ENCODE measurements around the gene BRICD5.

BRICD5 gene

DNA sequence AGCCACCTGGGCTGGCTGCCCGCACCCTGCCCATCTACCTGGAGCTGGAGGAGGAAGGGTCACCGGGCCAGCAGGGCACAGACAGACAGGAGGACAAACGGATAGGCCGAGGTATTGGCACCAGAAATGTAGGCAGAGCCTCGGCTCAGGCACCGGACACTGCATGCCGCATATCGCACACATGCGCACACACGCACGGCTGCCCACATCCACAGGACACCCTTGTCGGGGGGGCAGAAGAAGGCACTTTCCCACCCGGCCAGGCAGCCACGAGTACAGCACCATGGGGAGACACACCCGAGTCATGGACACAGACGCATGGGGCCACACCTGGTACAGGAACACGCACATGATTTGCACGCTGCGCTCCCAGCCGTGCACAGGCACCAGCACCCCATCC lies 28.7 kb downstream of the BRICD5 start:
- DNase-seq (ENCODE audit: low read depth, low spot score): no peak

DNA sequence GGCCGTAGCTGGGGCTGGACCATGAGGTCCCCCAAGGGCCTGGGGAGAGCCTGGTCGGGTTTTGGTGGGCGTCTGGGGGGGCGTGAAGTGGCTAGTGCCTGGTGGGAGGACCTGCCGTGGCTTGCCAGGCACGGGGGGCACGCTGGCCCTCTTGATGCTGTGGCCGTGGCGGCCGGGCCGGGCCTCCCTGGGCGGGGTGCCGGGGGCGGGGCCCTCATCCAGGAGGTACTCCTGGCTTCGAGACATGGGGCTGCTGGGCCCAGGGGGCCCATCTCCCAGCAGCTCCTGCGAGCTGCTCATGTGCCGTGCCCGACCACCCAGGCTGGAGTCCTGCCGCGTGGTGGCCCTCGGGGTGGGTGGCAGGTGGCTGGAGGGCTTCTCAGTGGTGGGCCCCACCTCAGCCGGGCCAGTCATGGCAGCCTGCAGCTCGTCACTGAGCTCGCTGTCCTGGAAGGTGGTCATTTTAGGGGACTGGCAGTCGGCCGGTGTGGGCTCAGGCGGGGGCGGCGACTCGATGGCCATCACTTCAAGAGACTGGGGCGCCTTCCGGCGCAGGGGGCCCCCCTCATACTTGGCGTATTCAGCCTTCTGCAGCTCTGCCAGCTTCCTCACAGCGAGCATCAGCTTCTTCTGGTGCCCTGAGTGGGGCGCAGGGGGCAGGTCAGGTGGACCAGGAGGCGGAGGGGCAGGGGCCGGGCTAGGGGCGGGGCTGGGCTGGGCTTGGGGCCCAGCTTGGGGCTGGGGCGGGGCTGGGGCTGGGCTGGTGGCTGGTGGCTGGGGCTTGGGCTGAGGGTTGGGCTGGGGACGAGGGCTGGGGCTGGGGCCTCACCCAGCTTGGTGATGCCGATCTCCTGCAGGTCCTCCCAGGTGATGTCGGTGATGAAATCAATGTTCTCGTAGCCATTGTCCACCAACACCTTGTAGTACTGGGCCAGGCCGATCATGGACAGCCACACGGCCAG lies 29.4 kb downstream of the BRICD5 start:
- DNase-seq (ENCODE audit: low read depth, low spot score): no peak

DNA sequence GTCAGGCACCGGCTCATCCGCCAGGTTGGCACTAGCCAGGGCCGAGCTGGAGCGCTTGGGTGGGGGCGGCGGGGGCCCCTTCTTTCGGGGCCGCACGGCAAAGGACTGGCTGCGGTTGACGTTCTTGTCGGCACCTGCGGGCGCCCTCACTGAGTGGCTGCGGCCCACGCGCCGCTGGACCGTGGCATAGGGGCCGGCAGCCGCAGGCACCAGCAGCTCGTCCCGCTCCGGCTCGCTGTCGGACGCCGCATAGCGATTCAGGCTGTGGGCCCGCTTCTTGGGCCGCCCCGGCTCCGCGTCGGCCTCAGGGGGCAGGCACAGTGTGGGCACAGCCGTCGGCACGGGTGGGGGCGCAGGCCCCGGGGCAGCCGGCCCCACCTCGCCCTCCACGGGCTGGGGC lies 30.2 kb downstream of the BRICD5 start:
- no peak for DNase-seq (ENCODE audit: low read depth, low spot score)

DNA sequence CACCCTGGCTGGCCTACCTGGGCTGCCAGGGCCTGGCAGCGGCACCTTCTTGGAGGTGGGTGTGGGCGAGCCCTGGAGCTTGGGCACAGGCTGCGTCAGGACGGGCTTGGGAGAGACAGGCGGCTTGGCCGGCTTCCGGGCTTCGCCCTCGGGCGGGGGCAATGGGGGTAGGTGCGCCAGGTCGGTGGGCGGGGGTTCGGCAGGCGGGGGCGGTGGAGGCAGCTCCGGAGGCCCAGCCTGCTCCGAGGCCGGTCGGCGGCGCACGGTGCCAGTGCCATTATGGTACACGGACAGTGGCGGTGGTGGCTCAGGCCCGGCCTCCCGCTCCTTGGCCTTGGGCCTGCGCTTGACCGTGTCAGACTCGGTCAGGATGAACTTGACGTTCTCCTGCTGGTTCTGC lies 31.1 kb downstream of the BRICD5 start:
- no peak for DNase-seq (ENCODE audit: low read depth, low spot score)

DNA sequence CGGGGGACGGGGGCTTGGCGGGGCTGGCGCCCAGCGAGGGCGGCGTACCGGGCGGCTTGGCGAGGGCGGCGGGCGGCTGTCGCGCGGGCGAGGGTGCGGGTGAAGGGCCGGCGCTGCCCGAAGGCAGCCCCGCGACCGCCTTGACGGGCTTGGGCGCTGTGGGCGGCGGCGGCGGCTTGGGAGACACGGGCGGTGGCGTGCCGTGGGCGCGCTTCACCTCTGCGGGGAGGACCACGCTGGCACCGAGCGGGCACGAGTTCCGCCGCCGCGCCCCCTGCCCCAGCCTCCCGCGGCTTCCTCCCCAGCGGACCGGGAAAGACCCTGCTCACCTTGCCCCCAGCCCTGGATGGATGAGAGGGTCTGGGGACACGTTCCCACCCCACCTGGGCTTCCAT lies 31.6 kb downstream of the BRICD5 start:
- DNase-seq (ENCODE audit: low read depth, low spot score): no peak

DNA sequence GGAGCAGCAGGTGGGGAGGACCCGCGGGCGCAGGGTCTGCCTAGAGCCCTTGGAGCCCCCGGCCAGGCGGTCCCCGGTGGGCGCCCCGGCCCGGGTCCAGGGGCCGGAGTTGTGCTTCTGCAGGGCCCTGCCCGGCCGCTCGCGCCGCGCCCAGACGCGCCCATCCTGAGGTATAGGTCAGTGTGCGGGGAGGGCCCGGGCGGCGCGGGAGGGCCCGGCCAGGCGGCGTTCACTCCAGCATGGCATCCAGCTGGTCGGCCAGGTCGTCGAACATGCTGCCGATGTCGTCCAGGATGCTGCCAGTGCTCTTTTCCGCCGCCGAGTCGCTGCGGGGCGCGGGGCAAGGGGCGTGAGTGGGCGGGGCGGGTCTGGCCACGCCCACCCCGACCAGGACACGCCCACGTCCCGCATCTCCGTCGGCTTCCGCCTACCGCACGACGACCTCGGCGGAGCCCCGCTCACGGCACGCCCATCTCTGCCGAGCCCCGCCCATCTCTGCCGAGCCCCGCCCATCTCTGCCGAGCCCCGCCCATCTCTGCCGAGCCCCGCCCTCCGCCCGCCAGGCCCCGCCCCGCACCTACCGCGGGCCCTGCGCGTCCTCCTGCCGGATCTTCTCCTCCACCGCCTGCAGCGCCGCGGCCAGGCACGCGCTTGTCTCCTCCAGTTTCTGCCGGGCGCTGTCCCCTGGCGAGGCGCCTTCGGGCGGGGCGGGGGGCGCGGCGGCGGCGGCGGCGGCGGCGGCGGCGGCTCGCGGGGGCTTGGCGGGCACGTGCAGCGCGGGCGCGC lies 32.1 kb downstream of the BRICD5 start:
- no peak for DNase-seq (ENCODE audit: low read depth, low spot score)

DNA sequence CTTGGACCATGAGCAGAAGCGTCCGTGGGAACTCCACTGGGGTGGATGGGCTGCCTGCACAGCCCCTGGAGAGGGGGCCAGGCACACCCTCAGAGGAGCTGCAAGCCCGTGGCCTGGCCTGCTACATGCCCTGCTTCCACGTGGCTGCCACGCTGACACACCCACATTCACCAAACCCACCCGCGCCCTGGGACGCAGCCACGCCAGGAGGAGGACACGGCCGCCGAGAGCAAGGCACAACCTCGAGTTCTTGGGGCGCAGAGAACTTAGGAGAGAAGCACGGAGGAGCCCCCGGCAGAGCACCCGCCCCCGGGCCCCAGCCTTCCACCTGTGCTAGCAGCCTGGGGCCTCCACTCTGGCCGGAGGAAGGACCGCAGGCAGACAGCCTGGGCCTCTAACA lies 33.1 kb downstream of the BRICD5 start:
- DNase-seq (ENCODE audit: low read depth, low spot score): no peak

DNA sequence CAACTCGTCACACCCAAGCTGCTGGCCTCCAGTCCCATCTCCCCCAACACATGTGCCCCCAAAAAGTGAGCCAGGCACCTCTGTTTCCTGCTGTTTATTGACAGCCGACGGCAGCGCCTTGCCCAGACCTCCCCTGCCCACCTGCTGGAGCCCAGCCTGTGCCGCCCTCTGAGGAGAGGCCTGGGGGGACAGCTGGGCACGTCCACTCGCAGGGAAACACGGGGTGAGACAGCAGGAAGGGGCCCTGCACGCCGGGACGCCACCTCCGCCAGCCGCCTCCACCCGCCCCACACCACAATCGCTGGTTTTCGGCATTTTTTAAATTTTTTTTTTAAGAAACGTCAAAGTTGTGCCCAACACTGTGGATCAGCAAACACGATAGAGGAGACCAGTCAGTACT lies 33.6 kb downstream of the BRICD5 start:
- no peak for DNase-seq (ENCODE audit: low read depth, low spot score)

DNA sequence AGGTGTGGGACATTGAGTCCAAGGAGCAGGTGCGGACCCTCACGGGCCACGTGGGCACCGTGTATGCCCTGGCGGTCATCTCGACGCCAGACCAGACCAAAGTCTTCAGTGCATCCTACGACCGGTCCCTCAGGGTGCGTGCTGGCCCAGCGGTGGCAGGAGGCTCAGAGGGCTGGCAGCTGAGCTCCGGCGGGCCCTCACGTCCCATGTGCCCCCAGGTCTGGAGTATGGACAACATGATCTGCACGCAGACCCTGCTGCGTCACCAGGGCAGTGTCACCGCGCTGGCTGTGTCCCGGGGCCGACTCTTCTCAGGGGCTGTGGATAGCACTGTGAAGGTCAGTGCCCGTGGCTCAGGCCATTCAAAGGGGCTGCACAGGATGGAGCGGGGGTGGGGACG lies 34.6 kb downstream of the BRICD5 start:
- no peak for DNase-seq (ENCODE audit: low read depth, low spot score)

DNA sequence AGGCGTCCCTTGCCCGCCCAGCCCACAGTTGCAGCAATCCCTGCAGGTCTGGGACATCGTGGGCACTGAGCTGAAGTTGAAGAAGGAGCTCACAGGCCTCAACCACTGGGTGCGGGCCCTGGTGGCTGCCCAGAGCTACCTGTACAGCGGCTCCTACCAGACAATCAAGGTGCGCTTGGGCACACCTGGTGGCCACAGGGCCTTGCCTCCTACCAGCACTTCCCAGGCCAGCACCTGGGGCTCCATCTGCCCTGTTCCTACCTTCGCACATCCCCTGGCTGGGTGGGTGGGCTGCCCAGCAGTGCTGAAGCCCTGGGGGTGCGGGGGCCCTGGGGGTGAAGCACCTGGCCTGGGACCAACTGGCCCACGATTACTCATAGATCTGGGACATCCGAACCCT lies 35.2 kb downstream of the BRICD5 start:
- no peak for DNase-seq (ENCODE audit: low read depth, low spot score)

DNA sequence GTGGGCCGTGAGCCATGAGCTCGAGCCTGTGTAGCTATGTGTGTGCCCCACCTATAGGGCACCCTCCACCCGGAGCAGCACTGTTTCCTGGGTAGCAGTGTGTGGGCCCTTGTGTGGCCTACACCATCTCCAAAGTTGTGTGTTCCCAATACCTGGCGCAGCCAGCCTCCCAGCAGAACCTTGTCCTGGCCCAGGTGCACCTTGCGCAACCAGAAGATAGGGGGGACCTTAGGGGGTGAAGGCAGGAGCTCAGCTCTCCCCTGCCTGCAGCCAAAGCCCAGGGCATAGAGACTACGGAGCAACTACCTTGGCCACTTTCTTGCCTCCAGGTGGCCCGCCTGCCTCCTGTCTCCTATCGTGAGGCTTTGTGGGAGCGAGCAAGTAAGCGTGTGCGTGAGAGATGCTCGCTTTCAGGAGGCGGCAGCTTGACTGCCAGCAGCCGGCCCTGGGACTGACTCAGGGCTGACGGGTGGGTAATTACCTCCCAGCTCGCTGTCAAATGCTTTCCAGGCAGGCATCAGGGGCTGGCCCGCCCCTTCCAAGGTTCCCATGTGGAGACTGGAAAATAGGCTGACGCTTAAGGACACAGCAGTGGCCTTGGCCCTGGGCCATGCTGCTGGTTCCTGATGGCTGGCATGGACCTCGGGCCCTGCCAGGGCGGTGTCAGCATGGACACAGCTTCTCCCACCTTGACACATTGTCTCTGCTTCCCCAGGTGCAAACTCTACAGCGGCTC lies 36.1 kb downstream of the BRICD5 start:
- no peak for DNase-seq (ENCODE audit: low read depth, low spot score)

DNA sequence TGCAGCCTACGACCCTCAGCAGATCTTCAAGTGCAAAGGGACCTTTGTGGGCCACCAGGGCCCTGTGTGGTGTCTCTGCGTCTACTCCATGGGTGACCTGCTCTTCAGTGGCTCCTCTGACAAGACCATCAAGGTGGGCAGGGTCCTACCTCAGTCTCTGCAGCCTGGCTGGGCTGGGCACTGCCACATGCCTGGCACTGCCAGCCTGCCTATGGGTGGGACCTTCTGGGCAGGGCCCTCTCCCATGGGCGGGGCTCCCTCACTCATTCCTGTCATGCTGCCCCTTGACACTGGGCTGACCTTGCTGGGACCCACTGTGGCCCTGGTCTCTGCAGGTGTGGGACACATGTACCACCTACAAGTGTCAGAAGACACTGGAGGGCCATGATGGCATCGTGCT lies 36.7 kb downstream of the BRICD5 start:
- DNase-seq (ENCODE audit: low read depth, low spot score): no peak

DNA sequence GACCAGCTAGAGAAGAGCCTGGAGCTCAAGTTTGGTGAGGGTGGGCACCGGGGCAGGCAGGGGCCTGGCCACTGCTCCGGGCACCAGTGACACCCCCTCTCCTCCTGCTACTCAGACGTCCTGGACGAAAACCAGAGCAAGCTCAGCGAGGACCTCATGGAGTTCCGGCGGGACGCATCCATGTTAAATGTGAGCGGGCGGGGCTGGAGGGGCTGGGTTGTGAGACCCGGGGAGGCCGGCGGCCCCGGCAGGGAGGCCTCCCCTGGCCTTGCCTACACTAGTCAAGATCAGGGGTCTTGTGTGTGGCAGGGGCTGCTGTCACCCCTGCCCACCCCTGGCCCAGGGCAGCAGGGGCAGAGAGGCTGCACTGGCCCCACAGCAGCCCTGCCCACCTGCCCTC lies 37.3 kb downstream of the BRICD5 start:
- no peak for DNase-seq (ENCODE audit: low read depth, low spot score)

DNA sequence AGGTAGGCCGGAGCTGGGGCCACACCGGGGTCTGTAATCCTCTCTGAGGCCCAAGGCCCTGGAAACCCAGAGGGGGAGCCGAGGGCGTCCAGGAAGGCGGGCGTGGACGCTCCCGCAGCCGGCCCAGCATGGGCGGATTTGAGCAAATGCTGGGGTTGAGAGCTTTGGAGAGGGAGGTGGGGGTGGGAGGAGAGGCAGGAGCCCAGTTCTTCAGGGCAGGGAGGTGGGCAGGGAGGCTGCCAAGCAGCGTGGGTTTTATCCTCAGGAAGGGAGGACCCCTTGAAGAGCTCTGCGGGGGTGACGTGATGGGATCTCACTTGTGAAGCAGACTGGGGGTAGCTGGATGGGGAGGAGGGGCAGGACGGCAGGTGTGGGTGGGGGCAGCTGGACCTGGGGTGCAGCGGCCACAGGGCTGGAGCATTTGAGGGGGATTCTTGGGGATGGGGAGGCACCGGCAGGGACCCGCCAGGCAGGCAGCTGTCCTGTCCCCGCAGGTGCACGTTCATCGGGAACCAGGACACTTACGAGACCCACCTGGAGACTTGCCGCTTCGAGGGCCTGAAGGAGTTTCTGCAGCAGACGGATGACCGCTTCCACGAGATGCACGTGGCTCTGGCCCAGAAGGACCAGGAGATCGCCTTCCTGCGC lies 37.9 kb downstream of the BRICD5 start:
- no peak for DNase-seq (ENCODE audit: low read depth, low spot score)

DNA sequence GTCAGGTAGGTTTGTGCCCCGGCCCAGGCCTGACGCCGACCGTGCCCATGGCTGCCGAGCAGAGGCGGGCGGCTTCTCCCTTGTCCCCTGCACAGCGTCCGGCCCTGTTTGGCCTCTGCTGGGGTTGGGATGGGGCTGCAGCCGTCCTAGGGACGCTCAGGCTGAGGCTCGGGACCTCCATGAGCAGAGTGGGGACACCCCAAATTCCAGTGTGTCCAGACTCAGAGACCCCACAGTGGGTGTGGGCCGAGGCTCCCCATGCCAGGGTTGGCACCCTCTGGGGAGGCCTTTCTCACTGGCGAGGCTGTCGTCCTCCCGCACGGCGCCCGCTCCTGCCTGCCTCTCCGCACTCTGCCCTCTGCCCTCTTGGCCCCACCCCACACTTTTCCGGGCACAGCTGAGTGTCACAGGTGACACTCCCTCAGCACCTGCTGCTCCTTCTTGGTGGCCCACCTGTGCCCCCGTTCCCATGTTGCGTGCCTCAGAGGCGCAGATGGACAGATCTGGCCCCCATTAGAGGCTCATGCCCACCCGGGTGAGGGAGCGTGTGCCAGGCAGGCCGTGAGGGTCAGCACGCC lies 39.0 kb downstream of the BRICD5 start:
- no peak for DNase-seq (ENCODE audit: low read depth, low spot score)

DNA sequence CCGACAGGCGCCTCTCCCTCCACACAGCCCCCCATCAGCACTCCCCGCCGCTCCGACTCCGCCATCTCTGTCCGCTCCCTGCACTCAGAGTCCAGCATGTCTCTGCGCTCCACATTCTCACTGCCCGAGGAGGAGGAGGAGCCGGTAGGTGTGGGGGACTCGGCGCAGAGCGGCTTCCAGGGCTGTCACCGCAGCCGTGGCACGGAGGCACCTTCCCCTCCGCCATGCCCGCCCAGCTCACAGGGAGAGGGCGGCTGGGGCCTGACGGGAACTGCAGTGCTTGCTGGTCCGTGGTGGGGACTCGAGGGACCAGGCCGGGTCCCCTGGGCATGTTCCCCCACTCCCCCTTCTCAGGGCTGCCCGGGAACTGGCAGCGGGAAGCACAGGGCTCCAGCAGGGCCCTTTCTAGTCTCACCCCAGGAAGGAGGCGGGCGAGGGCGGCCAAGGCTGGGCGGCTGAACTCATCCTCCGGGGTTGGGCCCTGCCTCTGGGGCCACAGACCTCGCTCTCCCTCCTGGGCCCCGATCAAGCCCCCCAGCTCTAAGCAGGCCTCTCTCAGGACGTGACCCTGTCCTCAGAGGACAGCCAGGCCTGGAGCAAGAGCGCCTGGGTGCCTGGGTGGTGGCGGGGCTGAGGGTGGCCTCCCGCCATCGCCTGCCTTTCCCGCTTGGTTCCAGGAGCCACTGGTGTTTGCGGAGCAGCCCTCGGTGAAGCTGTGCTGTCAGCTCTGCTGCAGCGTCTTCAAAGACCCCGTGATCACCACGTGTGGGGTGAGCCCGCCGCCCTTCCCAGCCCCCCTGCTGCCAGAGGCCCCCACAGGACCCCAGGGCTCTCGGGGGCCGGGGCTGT lies 39.9 kb downstream of the BRICD5 start:
- no peak for DNase-seq (ENCODE audit: low read depth, low spot score)

DNA sequence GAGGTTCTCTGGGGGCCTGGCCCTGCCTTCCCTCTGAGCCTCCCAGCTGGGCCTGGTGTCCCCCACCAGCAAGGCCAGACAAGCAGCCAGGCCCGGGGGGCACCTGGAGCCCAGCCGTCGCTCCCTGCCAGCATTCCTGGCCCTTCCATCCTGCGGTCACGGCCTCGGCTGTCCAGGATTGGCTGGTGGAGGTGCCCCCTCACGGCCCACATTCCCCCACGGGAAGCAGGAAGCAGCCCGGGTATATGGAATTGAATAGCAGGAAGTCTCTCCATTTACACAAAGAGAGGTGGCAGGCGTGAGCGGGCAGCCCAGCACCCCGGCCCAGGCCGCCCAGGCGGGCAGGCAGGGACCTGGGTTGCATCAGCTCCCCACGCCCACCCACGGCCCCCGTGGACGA lies 40.6 kb downstream of the BRICD5 start:
- no peak for DNase-seq (ENCODE audit: low read depth, low spot score)

DNA sequence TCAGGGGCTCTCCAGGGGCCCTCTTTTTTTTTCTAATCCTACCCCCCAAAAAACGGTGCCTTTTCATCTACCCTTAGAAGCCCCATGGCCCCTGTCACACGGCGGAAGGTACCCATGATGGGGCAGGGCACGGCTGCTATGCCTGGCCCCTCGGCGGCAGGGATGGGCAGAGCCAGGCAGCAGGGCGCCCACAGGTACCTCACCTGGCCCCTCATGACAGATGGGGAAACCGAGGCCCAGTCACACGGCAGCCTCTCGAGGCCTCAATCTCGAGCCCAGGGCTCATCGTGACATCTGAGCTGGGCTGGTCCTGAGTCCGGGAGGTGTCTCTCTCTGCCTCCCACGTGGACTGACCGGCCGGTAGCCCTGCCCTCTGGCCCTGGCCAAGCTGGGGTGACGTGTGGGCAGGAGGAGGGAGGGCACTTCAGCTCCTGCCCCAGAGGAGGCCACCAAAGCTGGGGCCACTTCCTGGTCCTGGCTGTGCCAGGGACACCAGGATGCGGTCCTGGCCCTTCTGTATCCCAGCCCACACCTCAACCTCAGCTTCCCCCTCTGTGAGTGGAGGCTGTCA lies 43.5 kb downstream of the BRICD5 start:
- no peak for DNase-seq (ENCODE audit: low read depth, low spot score)

DNA sequence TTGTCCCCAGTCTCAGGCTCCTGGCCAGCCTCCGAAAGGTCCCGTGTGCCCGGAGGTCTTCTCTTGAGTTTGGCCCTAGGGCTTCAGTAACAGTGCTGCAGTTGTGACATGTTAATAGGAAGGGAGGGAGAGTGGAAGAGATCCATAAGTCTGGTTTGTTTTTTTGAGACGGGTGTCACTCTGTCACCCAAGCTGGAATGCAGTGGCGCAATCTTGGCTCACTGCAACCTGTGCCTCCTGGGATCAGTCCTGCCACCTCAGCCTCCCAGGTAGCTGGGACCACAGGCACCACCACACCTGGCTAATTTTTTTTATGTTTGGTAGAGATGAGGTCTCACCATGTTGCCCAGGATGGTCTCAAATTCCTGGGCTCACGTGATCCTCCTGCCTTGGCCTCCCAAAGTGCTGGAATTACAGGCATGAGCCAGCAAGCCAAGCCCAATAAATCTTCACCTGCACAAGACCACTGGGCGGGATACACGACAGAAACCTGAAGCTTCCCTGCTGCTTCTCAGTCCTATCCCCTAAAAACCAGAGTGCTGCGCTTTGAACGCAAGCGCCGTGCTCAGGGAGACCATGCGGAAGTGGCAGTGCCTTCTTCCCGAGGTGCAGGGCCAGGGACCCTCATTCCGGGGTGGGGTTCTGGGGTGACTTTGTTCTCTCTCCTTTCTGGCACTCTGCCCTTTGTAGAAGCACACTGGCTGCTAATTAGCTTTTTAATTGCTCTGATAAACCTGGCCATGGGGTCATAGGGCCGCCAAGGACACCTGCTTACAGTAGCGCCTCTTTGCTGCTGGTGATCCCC lies 44.2 kb downstream of the BRICD5 start:
- DNase-seq (ENCODE audit: low read depth, low spot score): no peak

Measured in brain pericyte (primary cell).